Measurements from ENCODE around the gene GET4. TPM values are rescaled to one million over a fixed set of nuclear protein-coding genes. Genes with fewer than 3 reads are reported as not detected.

The GET4 gene
- total and polyA plus RNA-seq, 5 experiments from 2014 or later, result 23.0 to 64.1 (median 34.6) TPM

DNA sequence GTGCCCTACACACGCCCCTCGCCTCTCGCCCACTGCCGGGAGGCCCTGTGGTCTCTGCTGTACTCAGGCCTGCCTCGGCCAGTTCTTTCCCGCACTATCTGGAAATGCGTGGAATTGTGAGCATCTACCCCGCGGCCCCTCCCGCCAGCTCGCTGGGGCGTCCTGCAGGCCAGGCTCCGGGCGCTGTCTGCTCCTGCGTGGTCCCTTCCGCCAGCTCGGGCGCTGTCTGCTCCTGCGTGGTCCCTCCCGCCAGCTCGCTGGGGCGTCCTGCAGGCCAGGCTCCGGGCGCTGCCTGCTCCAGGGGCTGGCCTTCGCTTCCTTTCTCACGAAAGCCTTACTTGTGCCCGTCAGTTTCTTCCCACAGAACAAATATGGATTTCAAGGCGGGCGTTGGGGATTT is 14.9 kb downstream of the GET4 start:
- Mint-ChIP-seq H3K27ac (peak overlapping the region in 1 of 10 donors; percentile 43), H3K4me1 (peaks cover 2 to 15% (median 9%) of the 10 kb centered on the region in 4 donors), H3K9me3 (no peaks in the 10 kb centered on the region), H3K27me3 (no peaks in the 10 kb centered on the region), H3K4me3 (no peak overlapping the region), H3K36me3 (peaks cover 0 to 62% (median 19%) of the 10 kb centered on the region in 3 donors)
- ATAC-seq (no peak), DNase-seq (no peak)
- POLR2A ChIA-PET, result interaction anchor here (0.9 to 1.4 kb wide), 3 partner anchors 12 to 40 kb away, joined by 3 to 5 read pairs (median 3); no protein-coding TSS in a partner anchor

- DNase-seq (no peak), ATAC-seq (no peak)
- no peaks in the 10 kb centered on the region for H3K27me3 Mint-ChIP-seq
- H3K4me3 Mint-ChIP-seq, result no peak overlapping the region
- peak overlapping the region in 1 of 10 donors; percentile 34 for H3K27ac Mint-ChIP-seq
- peaks cover 0 to 64% (median 19%) of the 10 kb centered on the region in 3 donors for H3K36me3 Mint-ChIP-seq
- POLR2A ChIA-PET, result interaction anchor here (0.9 to 1.4 kb wide), 3 partner anchors 12 to 39 kb away, joined by 3 to 5 read pairs (median 3); no protein-coding TSS in a partner anchor
- peaks cover 0 to 14% (median 9%) of the 10 kb centered on the region in 4 donors for H3K4me1 Mint-ChIP-seq
- H3K9me3 Mint-ChIP-seq, result no peaks in the 10 kb centered on the region
Observed at GRCh38 chr7:891805-892204, 15.5 kb downstream of the GET4 start.

DNA sequence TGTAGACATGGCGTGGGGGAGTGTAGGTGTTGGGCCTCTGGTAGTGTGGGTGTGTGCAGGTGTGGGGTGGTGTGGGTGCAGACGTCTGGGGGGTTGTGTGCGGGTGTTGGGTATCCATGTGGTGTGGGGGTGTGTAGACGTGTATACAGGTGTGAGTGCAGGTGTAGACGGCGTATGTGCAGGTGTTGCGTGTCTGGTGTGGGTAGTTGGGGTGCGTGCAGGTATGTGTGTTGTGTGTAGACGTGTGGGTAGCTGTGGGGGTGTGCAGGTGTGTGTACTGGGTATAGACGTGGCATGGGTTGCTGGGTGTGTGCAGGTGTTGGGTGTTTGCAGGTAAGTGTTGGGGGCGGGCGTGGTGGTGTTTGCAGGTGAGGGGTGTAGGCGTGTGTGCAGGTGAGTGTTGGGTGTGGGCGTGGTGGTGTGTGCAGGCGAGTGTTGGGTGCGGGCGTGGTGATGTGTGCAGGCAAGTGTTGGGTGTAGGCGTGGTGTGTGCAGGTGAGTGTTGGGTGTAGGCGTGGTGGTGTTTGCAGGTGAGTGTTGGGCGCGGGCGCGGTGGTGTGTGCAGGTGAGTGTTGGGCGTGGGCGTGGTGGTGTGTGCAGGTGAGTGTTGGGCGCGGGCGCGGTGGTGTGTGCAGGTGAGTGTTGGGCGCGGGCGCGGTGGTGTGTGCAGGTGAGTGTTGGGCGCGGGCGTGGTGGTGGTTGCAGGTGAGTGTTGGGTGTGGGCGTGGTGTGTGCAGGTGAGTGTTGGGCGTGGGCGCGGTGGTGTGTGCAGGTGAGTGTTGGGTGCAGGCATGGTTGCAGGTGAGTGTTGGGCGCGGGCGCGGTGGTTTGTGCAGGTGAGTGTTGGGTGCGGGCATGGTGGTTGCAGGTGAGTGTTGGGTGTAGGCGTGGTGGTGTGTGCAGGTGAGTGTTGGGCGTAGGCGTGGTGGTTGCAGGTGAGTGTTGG is 16.6 kb downstream of the GET4 start:
- H3K27ac Mint-ChIP-seq, result peak overlapping the region in 1 of 10 donors; percentile 34
- H3K36me3 Mint-ChIP-seq, result peaks cover 0 to 63% (median 19%) of the 10 kb centered on the region in 3 donors
- H3K27me3 Mint-ChIP-seq, result no peaks in the 10 kb centered on the region
- peaks cover 0 to 11% (median 9%) of the 10 kb centered on the region in 4 donors for H3K4me1 Mint-ChIP-seq
- POLR2A ChIA-PET, result interaction anchor here (1.4 kb wide), 1 partner anchor 30 kb away, joined by 5 read pairs; no protein-coding TSS in a partner anchor
- DNase-seq, result no peak
- H3K9me3 Mint-ChIP-seq, result no peaks in the 10 kb centered on the region
- no peak overlapping the region for H3K4me3 Mint-ChIP-seq
- no peak for ATAC-seq

DNA sequence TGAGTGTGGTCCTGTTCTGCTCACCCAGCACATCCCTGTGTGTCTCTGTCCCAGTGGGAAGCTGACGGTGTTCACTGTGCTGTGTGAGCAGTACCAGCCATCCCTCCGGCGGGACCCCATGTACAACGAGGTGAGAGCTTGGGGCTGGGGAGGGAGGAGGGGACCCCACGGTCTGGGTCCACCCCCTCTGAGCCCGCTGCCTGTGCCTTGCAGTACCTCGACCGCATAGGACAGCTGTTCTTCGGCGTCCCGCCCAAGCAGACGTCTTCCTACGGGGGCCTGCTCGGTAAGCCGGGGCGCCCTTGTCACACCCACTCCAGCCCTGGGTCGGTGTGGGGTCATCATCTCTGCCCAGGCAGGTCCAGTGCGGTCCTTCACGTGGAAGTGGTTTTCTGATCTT is 17.3 kb downstream of the GET4 start:
- Mint-ChIP-seq H3K9me3 (no peaks in the 10 kb centered on the region), H3K27ac (peak overlapping the region in 1 of 10 donors; percentile 34), H3K36me3 (peaks cover 0 to 61% (median 19%) of the 10 kb centered on the region in 3 donors), H3K4me3 (no peak overlapping the region), H3K4me1 (peaks cover 0 to 11% (median 9%) of the 10 kb centered on the region in 4 donors), H3K27me3 (no peaks in the 10 kb centered on the region)
- ATAC-seq (no peak), DNase-seq (no peak)
- POLR2A ChIA-PET, result interaction anchor here (1.1 kb wide), 1 partner anchor 9 kb away, joined by 4 read pairs; no protein-coding TSS in a partner anchor

DNA sequence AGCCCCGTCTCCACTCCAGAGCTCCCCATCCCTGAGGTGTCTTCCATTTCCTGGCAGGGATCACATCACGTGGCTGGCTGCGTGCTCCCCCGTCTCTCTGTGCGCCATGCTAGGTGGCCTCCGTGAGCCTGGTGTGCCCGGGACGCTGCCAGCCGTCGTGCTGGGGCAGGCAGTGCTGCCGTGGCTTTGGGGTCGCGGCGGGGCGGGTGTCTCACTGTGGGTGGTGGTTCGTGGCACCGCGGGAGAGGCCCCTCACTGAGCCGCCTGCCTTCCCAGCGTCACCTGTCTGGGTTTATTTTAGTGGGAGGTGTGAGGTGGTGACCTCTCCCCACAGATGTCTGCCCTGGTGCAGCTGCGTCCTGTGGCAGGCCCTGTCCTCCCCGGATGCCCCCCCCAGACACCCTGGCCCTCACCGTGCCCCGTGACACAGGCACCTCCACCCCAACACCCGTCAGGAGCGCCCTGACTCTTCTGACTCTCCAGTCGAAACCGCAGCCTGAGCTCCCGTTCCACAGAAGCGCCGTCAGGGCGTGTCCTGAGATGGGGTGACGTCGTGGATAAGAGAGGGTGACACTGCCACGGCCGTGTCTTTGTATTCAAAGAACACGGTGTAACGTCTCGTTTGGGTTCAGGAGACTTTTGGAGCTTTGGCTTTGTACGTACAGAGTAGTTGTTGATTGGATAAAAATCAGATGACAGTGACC is 18.0 kb downstream of the GET4 start:
- H3K27me3 Mint-ChIP-seq, result no peaks in the 10 kb centered on the region
- ATAC-seq (no peak), DNase-seq (no peak)
- H3K9me3 Mint-ChIP-seq, result no peaks in the 10 kb centered on the region
- peaks cover 0 to 9% (median 8%) of the 10 kb centered on the region in 4 donors for H3K4me1 Mint-ChIP-seq
- H3K27ac Mint-ChIP-seq, result peak overlapping the region in 2 of 10 donors; percentile 37 to 40
- peaks cover 0 to 61% (median 19%) of the 10 kb centered on the region in 3 donors for H3K36me3 Mint-ChIP-seq
- POLR2A ChIA-PET, result interaction anchor here (1.1 kb wide), 1 partner anchor 10 kb away, joined by 4 read pairs; no protein-coding TSS in a partner anchor
- H3K4me3 Mint-ChIP-seq, result no peak overlapping the region

DNA sequence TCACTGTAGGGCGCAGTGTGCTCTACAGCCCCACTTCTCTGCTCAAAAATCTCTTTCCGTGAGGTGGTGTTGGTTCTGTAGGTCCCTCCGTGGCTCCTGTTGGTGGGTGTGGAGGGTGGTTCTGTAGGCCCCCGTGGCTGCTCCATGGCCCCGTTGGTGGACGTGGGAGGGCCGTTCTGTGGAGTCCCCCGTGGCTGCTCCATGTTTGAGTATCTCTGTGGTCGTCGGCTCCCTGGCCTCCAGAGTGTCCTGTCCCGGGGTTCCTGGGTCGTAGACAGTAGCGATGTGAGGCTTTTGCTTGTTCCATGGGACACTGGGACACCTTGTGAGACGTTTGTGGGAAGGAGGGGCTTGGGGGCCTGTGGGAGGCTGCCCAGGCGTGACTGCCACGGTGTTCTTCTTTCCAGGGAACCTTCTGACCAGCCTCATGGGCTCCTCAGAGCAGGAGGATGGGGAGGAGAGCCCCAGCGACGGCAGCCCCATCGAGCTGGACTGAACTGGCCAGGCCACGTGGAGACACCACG is 18.6 kb downstream of the GET4 start:
- Mint-ChIP-seq H3K27ac (peak overlapping the region in 1 of 10 donors; percentile 37), H3K4me3 (no peak overlapping the region), H3K27me3 (no peaks in the 10 kb centered on the region), H3K4me1 (peaks cover 0 to 9% (median 8%) of the 10 kb centered on the region in 4 donors), H3K9me3 (no peaks in the 10 kb centered on the region), H3K36me3 (peaks cover 0 to 64% (median 19%) of the 10 kb centered on the region in 3 donors)
- no peak for ATAC-seq
- DNase-seq, result no peak
- POLR2A ChIA-PET, result no interaction called here

DNA sequence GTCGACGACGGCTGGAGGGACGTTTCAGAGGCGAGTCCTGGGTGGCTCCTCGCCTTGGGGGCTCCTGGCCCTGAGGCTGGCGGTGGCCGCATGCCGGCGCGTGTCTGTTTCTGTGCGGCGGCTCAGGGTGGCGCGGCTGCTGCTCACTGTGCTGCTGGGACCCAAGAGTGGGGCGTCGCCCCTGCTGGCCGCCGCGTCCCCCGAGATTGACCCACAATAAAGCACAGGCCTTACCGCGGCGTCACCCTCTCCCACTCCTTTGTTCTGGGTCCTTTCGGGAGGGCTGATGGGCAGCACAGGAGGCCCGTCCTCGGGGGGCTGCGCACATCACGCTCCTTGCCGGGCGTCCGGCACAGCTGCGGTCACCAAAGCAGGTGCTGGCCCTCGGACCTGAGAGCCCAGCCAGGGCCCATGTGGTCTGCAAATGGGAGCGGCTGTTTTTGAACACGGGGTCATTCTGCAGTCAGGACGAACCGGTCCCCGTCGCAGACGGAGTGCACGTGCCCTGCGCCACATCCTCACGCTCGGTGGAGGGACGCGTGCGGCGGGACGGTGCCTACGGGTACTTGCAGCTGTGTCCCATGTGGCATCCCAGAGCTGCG is 19.2 kb downstream of the GET4 start:
- Mint-ChIP-seq H3K4me3 (no peak overlapping the region), H3K36me3 (peaks cover 0 to 61% (median 17%) of the 10 kb centered on the region in 3 donors), H3K9me3 (no peaks in the 10 kb centered on the region), H3K4me1 (peaks cover 0 to 9% (median 7%) of the 10 kb centered on the region in 4 donors), H3K27ac (peak overlapping the region in 2 of 10 donors; percentile 39 to 43), H3K27me3 (no peaks in the 10 kb centered on the region)
- no peak for ATAC-seq
- no peak for DNase-seq
- POLR2A ChIA-PET, result interaction anchor here (0.8 kb wide), 1 partner anchor 9 kb away, joined by 3 read pairs; no protein-coding TSS in a partner anchor

DNA sequence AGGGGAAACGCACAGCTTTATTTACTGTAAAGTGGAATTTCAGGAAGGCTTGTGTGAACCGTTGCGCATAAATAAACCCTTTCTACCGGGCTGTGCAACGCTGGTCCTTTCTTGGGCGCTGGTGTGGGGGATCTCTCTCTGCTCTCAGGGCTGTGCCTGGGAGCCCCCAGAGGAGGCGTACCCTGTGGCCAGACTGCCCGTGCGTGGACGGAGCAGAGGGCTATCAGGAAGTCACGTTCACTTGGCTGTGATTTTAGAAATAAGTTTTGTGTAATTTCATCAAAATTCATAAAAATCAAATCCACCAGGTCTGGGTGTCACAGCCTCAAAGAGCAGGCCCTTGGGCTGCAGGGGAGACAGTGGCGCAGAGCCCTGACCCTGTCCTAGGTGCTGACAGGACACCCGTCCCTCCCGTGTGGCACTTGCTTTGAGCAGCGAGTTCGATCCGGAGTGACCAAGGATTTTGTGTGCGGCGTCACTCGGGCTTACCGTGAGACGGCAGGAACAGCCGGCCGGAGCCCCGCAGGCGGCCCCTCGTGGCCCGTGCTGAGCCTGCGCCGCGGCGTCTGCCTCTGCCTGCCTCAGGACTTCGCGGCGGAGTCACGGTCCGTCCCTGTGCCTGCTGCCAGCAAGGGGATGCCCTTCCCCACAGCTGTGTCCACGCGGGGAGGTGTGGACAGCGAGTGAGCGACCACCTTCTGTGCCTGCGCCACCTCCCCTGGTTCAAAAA is 20.2 kb downstream of the GET4 start:
- DNase-seq, result no peak
- Mint-ChIP-seq H3K27ac (peak overlapping the region in 2 of 10 donors; percentile 39 to 43), H3K4me1 (peaks cover 0 to 9% (median 7%) of the 10 kb centered on the region in 4 donors), H3K27me3 (no peaks in the 10 kb centered on the region), H3K4me3 (no peak overlapping the region), H3K9me3 (no peaks in the 10 kb centered on the region), H3K36me3 (peaks cover 0 to 51% (median 15%) of the 10 kb centered on the region in 3 donors)
- POLR2A ChIA-PET, result interaction anchor here (0.8 kb wide), 1 partner anchor 10 kb away, joined by 3 read pairs; no protein-coding TSS in a partner anchor
- no peak for ATAC-seq

DNA sequence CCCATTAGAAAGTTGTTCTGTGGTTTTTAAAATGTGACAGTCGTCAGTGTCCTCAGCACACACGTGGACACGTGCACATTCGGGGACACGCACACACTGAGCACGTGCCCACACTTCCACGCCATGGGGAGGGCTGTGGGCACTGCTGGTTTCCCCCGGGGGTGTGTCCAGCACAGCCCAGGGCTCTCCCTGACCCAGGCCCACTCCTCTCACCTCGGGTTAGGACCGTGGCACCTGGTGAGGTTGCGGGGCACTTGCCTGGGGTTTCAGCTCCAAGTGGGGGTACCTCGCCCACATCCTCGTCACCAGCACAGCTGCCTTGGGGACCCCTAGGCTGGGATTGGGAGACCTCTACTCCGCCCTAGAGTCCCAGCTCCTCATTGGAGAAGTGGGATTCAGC is 20.7 kb downstream of the GET4 start:
- POLR2A ChIA-PET, result no interaction called here
- no peak overlapping the region for H3K4me3 Mint-ChIP-seq
- ATAC-seq (peak in 1 of 2 donors; percentile 15), DNase-seq (no peak)
- peaks cover 0 to 46% (median 15%) of the 10 kb centered on the region in 3 donors for H3K36me3 Mint-ChIP-seq
- H3K27me3 Mint-ChIP-seq, result no peaks in the 10 kb centered on the region
- H3K9me3 Mint-ChIP-seq, result no peaks in the 10 kb centered on the region
- peaks cover 0 to 9% (median 7%) of the 10 kb centered on the region in 4 donors for H3K4me1 Mint-ChIP-seq
- H3K27ac Mint-ChIP-seq, result no peak overlapping the region

DNA sequence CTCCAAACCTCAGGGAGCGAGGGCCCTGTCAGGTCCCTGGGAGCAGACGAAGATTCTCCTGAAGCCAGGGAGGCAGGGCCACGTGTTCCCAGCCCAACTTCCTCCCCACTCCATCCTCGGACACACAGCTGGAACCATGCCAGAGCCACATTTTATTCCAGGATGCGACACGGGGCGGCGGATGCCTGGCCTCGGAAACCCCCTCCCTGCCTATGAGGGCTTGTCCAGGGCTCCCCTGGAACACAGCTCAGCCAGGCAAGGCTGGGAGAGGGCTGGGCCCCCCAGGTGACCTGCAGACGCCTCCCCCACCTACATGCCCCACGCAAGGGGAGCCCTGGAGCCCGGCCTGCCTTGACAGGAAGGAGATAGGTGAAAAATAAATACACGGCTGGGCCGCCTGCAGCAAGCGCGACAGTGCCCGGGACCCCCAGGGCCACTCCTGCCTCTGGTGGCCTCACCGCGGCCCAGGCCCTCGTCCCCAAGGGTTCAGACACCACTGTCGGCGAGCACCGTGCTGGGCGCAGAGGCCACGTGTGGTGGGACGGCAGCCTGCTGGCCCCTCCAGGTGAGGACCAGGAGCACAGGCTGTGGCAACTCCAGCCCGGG is 21.5 kb downstream of the GET4 start:
- Mint-ChIP-seq H3K4me1 (peaks cover 0 to 3% (median under 1%) of the 10 kb centered on the region in 4 donors), H3K27me3 (no peaks in the 10 kb centered on the region), H3K4me3 (no peak overlapping the region), H3K27ac (no peak overlapping the region), H3K9me3 (no peaks in the 10 kb centered on the region), H3K36me3 (peaks cover 4 to 41% (median 15%) of the 10 kb centered on the region in 3 donors)
- DNase-seq (no peak), ATAC-seq (peak in 1 of 2 donors; percentile 17)
- POLR2A ChIA-PET, result interaction anchor here (0.6 kb wide), 1 partner anchor 92 kb away, joined by 3 read pairs; no protein-coding TSS in a partner anchor

GRCh38 chr7:898460-898854 is 22.1 kb downstream of the GET4 start:
- Mint-ChIP-seq H3K27ac (no peak overlapping the region), H3K9me3 (no peaks in the 10 kb centered on the region), H3K36me3 (peaks cover 4 to 38% (median 15%) of the 10 kb centered on the region in 3 donors), H3K27me3 (no peaks in the 10 kb centered on the region), H3K4me1 (no peaks in the 10 kb centered on the region), H3K4me3 (no peak overlapping the region)
- POLR2A ChIA-PET, result interaction anchor here (0.6 kb wide), 1 partner anchor 93 kb away, joined by 3 read pairs; no protein-coding TSS in a partner anchor
- DNase-seq, result no peak
- no peak for ATAC-seq

Measured in naive thymus-derived CD8-positive, alpha-beta T cell (primary cell).